Kidney (tissue), 14 donors: ENCODE results near the gene KCTD8. TPM values are rescaled to one million over a fixed set of nuclear protein-coding genes. Genes with fewer than 3 reads are reported as not detected.

ENCODE experiments used
- DNase-seq, 5 donors: peaks; one replicate each; pipeline ENCODE4 v3.0.0-alpha.2; 2013 to 2020
- FAIRE-seq: peaks from 2 replicates; lab custom pipeline; 2012; peaks lifted over from hg19 to GRCh38; lab: Jason Lieb, UNC
- H3K27ac ChIP-seq, 2 donors: one replicate each; pipeline ENCODE4 v1.7.0; 2013; ENCODE audit warnings: low read depth in 2 of 2, low read length in 2 of 2, inconsistent platforms in 1 of 2
- H3K27me3 ChIP-seq: one replicate; pipeline ENCODE4 v1.7.1; 2013; ENCODE audit warnings: low read length, inconsistent platforms; ENCODE audit not compliant: control insufficient read depth, insufficient read depth
- H3K36me3 ChIP-seq, 3 donors: one replicate each; pipeline versions ENCODE4 v1.7.0 to v1.7.1; 2013; ENCODE audit warnings: low read length in 3 of 3, control low read depth in 1 of 3, inconsistent platforms in 1 of 3; ENCODE audit not compliant: insufficient read depth in 3 of 3, control insufficient read depth in 2 of 3
- H3K4me1 ChIP-seq, 3 donors: one replicate each; pipeline versions ENCODE4 v1.7.0 to v1.7.1; 2013; ENCODE audit warnings: low read length in 3 of 3, inconsistent platforms in 1 of 3, low read depth in 1 of 3; ENCODE audit not compliant: control insufficient read depth in 2 of 3, insufficient read depth in 2 of 3
- H3K4me3 ChIP-seq, 3 donors: one replicate each; pipeline versions ENCODE4 v1.7.0 to v1.8.1; 2013; ENCODE audit warnings: low read length in 3 of 3, control low read depth in 1 of 3, inconsistent platforms in 1 of 3
- H3K9ac ChIP-seq, 3 donors: one replicate each; pipeline versions ENCODE4 v1.7.0 to v1.7.1; 2013; ENCODE audit warnings: low read length in 3 of 3, control low read depth in 1 of 3, inconsistent platforms in 1 of 3
- H3K9me3 ChIP-seq, 3 donors: one replicate each; pipeline versions ENCODE4 v1.7.0 to v1.7.1; 2013; ENCODE audit warnings: low read length in 3 of 3, control low read depth in 1 of 3, inconsistent platforms in 1 of 3; ENCODE audit not compliant: control insufficient read depth in 2 of 3, insufficient read depth in 1 of 3
- CTCF ChIP-seq: IDR thresholded peaks from 3 replicates; pipeline ENCODE4 v1.5.1; 2012; ENCODE audit warnings: mild to moderate bottlenecking, moderate library complexity, borderline replicate concordance; ENCODE audit not compliant: insufficient read depth; ENCODE audit errors: extremely low read depth
- intact Hi-C: fragments of 100-400 bp; cut with DNase I; formaldehyde crosslinking; loops from one replicate; pipeline ENCODE4 v1.11.1; 2022
- polyA plus RNA-seq: library from polyadenylated mRNA; stranded (reverse); fragments of 350-450 nt; fragmentation: Illumina TruSeq; extraction: RNeasy Lipid Tissue Mini Kit (QIAGEN cat#74804); gene quantifications from one replicate; pipeline ENCODE4 v1.2.3, GENCODE V29; 2014; ENCODE audit warnings: low read depth, low replicate concordance; ENCODE audit not compliant: insufficient read depth
- total RNA-seq: library from RNA; stranded (reverse); fragmentation: NEBNext Ultra II Directional; extraction: Animal tissue kit (Norgen Biotek cat#: 25700); gene quantifications from one replicate; pipeline ENCODE4 v1.2.1, GENCODE V29; 2021
- donor health status: control.
- donor health status: control.
- donor health status: control.
- donor health status: control.
- donor health status: control.
- donor health status: DM: yes; HTN: yes; CAD: no.
- donor health status: Normal renal cell carcinoma (clear cell type).

Gene KCTD8
- total and polyA plus RNA-seq, 2 donors from 2014 or later, result 0.62 to 1.3 TPM

- Histone ChIP-seq H3K4me3 (no peak overlapping the region), H3K9me3 (peaks cover 0 to 6% (median 0%) of the 10 kb centered on the region in 3 donors), H3K4me1 (no peaks in the 10 kb centered on the region), H3K27ac (no peak overlapping the region), H3K27me3 (no peaks in the 10 kb centered on the region), H3K36me3 (no peaks in the 10 kb centered on the region), H3K9ac (no peak overlapping the region)
- TF ChIP-seq CTCF, result no peak
- intact Hi-C loops, result no loop called here
- FAIRE-seq (no peak), DNase-seq (peak in 2 of 5 donors; percentile 14 to 16)
These were observed 298.5 kb downstream of the KCTD8 start for GRCh38 chr4:44150091-44150576.

- FAIRE-seq (no peak), DNase-seq (no peak)
- Histone ChIP-seq H3K4me1 (no peaks in the 10 kb centered on the region), H3K27me3 (no peaks in the 10 kb centered on the region), H3K4me3 (no peak overlapping the region), H3K9me3 (peaks cover 0 to 6% (median 0%) of the 10 kb centered on the region in 3 donors), H3K27ac (no peak overlapping the region), H3K36me3 (no peaks in the 10 kb centered on the region), H3K9ac (no peak overlapping the region)
- intact Hi-C loops, result no loop called here
- TF ChIP-seq CTCF, result no peak
These were observed 299.3 kb downstream of the KCTD8 start for GRCh38 chr4:44149282-44149681.

- H3K4me1 ChIP-seq, result no peaks in the 10 kb centered on the region
- FAIRE-seq, result no peak
- no peaks in the 10 kb centered on the region for H3K36me3 ChIP-seq
- no peak overlapping the region for H3K4me3 ChIP-seq
- H3K9me3 ChIP-seq, result peaks cover 0 to 6% (median 0%) of the 10 kb centered on the region in 3 donors
- intact Hi-C loops, result no loop called here
- TF ChIP-seq CTCF, result no peak
- H3K27me3 ChIP-seq, result no peaks in the 10 kb centered on the region
- H3K9ac ChIP-seq, result no peak overlapping the region
- DNase-seq, result no peak
- no peak overlapping the region for H3K27ac ChIP-seq
These were observed 301.0 kb downstream of the KCTD8 start for GRCh38 chr4:44147571-44148075.

- no peak for DNase-seq
- Histone ChIP-seq H3K27ac (no peak overlapping the region), H3K27me3 (no peaks in the 10 kb centered on the region), H3K36me3 (no peaks in the 10 kb centered on the region), H3K4me3 (no peak overlapping the region), H3K4me1 (no peaks in the 10 kb centered on the region), H3K9me3 (peaks cover 0 to 6% (median 0%) of the 10 kb centered on the region in 3 donors), H3K9ac (no peak overlapping the region)
- TF ChIP-seq CTCF, result no peak
- intact Hi-C loops, result no loop called here
- no peak for FAIRE-seq
These were observed 302.1 kb downstream of the KCTD8 start for GRCh38 chr4:44146516-44146915.
